CD4-positive, alpha-beta T cell treated with Interleukin-21 for 1 hour (primary cell): ENCODE data around the gene AHCTF1.

Experiments
- DNase-seq: peaks from one replicate; pipeline ENCODE4 v3.0.0-alpha.2; 2020

Gene AHCTF1

GRCh38 chr1:246931549-246932365 is at the start of gene AHCTF1:
TSS of gene AHCTF1 (minus strand) at chr1:246931948. CDS start at chr1:246918370, 13,578 bp downstream.
- peak; percentile 96 for DNase-seq

DNA sequence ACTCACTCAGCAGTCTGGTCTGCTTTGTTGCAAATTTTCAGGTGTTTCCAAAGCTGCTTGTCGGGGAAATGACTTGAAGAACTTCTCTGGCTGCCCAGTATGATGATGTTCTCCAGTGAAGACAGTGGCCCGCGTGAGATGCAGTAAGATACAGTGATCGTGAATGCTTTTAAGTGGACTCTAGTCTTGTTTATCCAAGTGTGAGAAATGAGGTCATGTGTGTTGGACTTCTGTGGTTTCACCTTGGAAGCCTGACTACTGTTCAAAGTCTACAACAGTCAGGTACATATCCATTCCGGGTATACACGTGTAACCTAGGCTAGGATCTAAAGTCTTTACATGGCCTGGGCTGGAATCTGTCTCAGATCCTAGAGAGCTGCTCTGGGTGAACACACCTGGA is 47.0 kb upstream of the AHCTF1 start:
- no peak for DNase-seq

DNA sequence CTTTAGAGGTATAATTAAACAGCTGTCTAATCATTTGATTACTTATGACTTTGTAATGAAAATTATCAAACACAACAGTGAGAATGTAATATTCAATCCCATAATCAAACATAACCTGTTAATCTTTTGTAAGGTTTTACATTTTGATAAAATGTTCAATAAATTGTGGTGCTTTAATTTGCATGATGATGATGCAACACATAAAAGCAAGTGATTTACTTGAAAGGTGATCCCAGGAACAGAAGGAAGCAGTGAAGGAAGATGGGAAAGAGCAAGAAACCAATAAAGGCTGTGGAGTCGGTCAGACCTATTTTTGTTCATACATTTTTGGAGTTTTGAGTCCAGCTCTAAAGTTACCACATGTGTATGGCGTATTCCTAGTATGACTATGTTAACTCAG is 46.5 kb upstream of the AHCTF1 start:
- DNase-seq: no peak

DNA sequence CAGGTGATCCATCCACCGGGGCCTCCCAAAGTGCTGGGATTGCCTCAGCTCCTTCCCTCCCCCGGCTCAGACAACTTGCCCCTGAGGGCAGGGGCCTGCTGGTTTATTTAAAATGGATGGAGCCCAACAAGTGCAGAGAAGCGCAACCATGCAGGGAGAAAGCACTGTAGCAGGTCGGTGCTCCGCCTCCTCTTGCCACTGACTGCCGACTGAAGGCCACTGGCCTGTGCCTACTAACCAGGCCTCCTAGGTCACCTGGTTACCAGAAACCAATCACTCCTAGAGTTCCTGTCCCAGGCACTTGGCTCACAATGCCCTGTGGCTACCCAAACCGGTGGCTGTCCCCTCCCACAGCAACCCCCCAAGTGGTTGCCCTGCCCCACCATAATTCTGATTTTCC is 40.2 kb upstream of the AHCTF1 start:
- DNase-seq: no peak

- peak; percentile 38 for DNase-seq
These were observed 39.5 kb upstream of the AHCTF1 start for GRCh38 chr1:246971090-246971721.

DNA sequence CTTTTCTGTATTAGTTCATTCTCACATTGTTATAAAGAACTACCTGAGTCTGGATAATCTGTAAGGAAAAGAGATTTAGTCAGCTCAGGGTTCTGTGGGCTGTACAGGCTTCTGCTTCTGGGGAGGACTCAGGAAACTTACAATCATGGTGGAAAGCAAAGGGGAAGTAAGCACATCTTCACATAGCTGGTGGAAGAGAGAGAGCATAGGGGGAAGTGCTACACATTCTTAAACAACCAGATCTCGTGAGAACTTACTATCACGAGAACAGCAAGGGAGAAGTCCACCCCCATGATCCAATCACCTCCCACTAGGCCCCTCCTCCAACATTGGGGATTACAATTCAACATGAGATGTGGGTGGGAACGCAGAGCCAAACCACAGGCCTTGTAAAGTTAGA is 37.9 kb upstream of the AHCTF1 start:
- no peak for DNase-seq

DNA sequence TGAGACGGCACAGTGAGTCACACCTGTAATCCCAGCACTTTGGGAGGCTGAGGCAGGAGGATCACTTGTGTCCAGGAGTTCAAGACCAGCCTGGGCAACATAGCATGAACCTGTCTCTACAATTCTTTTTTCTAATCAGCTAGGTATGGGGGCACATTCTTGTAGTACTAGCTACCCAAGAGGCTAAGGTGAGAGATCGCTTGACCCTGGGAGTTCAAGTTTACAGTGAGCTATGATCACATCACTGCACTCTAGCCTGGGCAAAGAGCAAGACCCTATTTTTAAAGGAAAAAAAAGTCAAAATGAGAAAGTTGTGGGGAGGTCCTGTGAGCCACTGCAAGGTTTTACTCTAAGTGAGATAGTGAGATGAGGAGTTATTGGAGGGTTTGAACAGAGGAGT is 34.8 kb upstream of the AHCTF1 start:
- no peak for DNase-seq

- DNase-seq: peak; percentile 6
These were observed 28.4 kb upstream of the AHCTF1 start for GRCh38 chr1:246959944-246960693.

- DNase-seq: no peak
These were observed 22.4 kb upstream of the AHCTF1 start for GRCh38 chr1:246954126-246954525.

GRCh38 chr1:246951413-246951812 is 19.7 kb upstream of the AHCTF1 start:
- no peak for DNase-seq

DNA sequence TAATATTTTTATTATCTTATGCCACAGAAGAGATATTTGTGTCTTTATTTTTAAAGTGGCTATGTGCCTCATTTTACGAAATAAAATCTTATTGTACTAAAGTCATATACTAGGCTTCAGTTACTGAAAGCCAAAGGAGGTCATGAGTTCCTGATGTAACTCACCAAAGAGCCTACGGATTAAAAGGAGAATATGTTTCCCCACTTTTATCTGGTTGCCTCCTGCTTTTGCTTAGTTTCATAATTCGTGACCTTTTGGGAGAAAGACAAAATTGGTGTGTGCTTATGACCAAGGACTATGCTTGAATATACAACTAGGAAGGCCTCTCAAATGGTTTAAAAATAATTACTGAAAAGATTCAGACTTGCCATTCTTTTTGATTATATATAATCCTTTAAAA is 18.2 kb upstream of the AHCTF1 start:
- DNase-seq: no peak

GRCh38 chr1:246947255-246947654 is 15.5 kb upstream of the AHCTF1 start:
- no peak for DNase-seq

DNA sequence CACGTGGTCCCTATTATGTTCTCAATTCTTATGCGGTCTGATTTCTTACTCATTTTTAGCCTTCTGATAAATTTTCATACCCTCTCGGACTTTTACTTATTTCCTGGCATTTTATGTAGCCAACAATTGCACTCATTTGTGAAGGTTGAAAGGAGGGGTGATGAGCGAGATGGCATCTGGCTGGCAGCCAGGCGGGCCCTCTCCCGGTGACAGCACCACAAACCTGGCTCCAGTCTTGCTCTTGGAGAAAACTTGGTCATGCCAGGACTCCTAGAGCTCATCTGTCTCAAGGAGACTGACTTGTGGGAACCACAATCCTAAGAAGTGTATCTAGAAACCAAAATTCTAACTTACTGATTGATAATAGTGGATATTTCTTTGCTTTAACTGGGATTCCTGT is 14.6 kb upstream of the AHCTF1 start:
- no peak for DNase-seq

GRCh38 chr1:246934765-246935164 is 3.0 kb upstream of the AHCTF1 start:
- no peak for DNase-seq

GRCh38 chr1:246933893-246934292 is 2.1 kb upstream of the AHCTF1 start:
- no peak for DNase-seq

- DNase-seq: no peak
These were observed 585 bp upstream of the AHCTF1 start for GRCh38 chr1:246932366-246932700.

GRCh38 chr1:246930830-246931548 is 759 bp downstream of the AHCTF1 start:
- DNase-seq: peak; percentile 64

DNA sequence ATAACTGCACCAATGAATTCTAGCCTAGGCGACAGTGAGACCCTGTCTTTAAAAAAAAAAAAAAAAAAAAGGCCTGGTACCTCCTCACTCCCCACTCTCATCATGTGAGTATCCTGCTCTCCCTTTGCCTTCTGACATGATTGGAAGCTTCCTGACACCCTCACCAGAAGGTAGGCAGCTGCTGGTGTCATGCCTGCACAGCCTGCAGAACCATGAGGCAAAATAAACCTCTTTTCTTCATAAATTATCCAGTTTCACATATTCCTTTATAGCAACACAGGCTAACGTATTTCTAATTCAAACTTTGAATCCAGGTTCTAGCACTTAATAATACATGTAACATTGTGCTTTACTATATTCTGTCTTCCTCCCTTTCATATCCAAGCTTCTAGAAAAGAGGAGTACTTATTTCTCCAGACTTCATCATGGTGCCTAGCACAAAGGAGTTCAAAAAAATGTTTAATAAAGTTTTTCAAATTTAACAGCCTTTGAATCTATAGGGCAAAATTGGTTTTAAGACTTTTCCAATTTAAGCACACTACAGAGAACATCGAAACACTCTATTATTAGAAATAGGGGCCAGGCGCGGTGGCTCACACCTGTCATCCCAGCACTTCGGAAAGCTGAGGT is 5.6 kb downstream of the AHCTF1 start:
- no peak for DNase-seq

GRCh38 chr1:246923900-246924299 is 7.8 kb downstream of the AHCTF1 start:
- no peak for DNase-seq

DNA sequence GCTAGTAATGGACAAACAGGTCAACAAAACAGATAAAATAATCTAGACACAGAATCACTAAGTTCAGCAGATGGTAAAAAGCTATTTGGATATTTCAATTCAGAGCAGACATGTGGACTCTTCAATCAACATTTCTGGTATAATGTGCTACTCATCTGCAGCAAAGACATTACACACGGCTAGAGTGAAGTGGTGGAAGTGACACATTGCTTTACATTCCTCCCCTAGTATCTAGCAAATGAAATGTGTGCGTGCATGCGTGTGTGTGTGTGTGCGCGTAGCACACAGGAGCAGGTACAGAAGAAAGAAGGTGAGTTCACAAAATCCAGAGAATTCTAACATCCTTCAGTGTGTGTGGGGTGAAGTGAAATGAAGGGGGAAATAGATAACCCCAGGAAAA is 8.3 kb downstream of the AHCTF1 start:
- DNase-seq: no peak

DNA sequence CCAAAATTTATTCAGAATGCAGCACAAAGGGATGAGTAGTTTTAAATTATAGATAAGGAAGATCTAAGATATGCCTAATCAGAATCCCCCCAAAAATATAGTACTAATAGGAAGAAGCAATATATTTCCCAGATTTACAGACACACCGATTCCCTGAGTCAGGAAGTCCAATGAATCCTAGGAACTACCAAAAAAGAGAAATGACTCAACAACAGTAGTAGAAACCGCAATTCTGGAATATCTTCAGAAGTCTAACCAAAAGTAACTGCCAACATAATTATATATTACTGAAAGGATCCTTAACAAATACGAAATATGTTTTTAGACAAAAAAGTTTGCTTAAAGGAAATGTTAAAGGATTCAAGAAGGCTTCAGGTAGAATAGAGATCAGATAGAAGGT is 10.3 kb downstream of the AHCTF1 start:
- DNase-seq: no peak

DNA sequence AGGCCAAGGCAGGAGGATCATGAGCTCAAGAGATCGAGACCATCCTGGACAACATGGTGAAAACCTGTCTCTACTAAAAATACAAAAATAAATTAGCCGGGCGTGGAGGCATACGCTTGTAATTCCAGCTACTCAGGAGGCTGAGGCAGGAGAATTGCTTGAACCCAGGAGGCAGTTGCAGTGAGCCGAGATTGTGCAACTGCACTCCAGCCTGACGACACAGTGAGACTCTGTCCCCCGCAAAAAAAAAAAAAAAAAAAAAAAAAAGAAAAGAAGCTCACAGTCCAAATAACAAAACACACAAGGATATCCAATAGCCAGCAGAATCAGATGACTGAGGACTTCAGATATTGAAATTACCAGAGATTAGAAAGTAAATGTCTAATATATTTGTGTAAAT is 11.8 kb downstream of the AHCTF1 start:
- DNase-seq: no peak
